GM18505 (cell line): ENCODE results near the gene TMEM144.
"Not testable (repeated sequence)": the region's sequence is repeated elsewhere in the genome, so short reads cannot be mapped to it uniquely, and the experiment has no call there.

ENCODE experiments used
- ATAC-seq: cut with Tn5 transposase; IDR thresholded peaks from one replicate; pipeline ENCODE4 v1.9.1; 2021; ENCODE audit not compliant: unreplicated experiment
- POLR2A ChIP-seq: IDR thresholded peaks from 4 replicates; pipeline ENCODE4 v1.6.1; 2011; ENCODE audit warnings: borderline replicate concordance; ENCODE audit not compliant: insufficient read depth, insufficient read length; ENCODE audit errors: extremely low read depth

Gene TMEM144

DNA sequence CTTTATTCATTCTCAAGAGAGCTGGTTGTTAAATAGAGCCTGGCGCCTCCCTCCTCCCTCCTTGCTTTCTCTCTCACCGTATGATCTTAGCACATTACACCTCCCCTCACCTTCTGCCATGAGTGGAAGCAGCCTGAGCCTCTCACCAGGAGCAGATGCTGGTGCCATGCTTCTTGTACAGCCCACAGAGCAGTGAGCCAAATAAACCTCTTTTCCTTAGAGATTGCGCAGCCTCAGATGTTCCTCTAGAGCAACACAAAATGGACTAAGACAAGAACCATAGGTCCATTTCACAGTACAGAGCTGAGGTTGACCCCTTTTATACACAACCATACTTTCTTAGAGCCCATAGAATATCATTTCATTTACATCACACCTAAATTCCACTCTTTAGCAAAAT, 10.1 kb upstream of the TMEM144 start:
- no peak for ATAC-seq
- TF ChIP-seq POLR2A: no peak

DNA sequence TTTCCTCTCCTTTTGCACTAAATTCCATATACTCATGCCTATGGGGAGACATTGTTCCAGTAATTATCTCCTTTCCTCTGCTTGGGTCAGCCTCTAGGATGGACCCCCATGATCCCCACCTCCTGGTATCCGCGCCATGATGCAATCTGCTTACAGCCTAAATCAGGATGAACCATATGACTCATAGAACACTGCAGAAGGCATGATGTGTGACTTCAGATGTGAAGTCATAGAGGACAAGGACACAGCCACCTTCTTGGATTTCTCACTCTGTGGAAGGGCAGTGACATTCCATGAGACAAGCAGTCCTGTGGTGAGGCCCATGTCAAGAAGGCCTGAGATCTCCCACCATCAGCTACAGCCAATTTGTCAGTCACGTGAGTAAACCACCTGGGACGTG, 9.0 kb upstream of the TMEM144 start:
- no peak for ATAC-seq
- TF ChIP-seq POLR2A: no peak

- no peak for ATAC-seq
- no peak for TF ChIP-seq POLR2A
Measured at GRCh38 chr4:158201876-158202275, 8.4 kb upstream of the TMEM144 start.

DNA sequence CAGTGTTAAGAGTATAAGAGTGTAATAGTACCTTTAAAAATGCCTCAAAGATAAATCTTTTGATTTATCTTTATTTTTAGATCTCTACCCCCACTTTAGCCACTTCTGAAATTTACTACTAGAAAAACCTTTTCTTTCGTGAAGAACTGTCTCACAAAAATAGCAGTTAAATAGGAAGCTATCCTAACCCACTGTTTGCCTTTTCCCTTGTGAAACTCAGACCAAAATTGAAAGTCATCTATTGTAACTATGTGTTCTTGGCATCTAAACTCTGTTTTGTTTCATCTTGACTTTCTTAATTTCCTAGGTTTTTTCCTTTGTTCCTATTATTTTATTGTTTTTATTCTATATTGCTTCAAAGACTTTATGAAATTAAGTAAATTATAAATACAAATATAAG, 7.8 kb upstream of the TMEM144 start:
- ATAC-seq: no peak
- no peak for TF ChIP-seq POLR2A

DNA sequence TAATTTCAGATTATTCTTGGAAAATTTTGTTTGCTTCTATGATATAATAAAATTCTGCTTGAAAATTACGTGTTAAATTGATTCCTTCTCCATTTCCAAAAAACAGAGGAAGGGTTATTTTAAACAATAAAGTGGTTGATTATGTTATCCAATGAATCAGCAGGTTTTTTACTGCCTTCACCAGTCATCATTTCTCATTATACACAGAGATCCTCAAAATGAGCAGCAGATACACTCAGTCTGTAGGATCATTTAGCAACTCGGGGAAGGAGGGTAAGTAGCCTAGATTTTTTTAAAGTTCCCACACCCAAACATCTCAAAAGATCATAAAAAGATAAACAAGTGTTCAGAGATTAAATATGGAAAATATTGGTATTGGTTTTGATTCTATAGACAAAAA, 6.8 kb upstream of the TMEM144 start:
- ATAC-seq: no peak
- no peak for TF ChIP-seq POLR2A

DNA sequence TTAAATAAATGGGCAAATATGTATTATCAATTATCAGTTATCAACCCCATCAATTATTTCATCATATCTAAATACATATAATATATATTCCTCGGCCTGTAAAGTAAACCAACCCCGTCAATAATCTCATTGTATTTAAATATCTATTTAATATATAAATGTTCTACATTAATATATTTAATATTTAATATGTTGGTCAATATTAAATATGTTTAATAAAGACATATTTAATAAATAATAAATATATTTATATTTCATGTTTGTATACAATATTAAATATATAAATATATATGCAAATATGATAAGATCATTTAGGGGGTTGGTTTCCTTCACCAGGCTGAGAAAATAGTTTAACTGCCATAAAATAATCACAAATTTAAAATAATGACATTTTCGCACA, 6.4 kb upstream of the TMEM144 start:
- no peak for TF ChIP-seq POLR2A
- ATAC-seq: no peak

DNA sequence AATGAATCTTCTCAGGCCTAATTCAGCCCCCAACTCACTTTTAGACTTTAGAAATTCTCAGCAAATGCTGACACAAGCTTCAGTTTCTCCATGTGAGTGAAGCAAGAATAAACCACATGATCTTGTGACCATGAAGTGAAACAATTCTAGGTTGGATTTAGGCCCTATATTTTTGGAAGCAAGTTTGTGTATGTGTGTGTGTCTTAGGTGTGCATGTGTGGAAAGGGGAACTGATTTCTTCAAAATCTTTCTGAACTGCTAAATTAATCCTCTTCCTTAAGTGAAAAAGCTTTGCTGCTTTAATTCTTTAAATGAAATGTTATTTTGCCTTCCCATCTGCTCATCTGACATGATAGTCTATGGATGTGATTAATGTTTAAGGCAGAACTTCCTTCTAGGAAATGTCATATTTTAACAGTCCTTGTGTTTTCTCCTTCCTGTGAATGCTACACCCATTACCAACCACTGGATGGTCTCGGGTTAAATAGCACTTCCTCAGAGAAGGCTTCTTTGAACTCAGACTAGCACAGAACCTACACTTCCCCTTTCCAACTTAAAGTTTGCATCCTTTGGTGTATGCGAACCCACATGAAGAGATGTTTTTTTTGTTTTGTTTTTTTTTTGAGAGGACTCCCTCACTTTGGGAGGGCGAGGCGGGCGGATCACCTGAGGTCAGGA, 1.2 kb upstream of the TMEM144 start:
- peak; percentile 59 for ATAC-seq
- no peak for TF ChIP-seq POLR2A

DNA sequence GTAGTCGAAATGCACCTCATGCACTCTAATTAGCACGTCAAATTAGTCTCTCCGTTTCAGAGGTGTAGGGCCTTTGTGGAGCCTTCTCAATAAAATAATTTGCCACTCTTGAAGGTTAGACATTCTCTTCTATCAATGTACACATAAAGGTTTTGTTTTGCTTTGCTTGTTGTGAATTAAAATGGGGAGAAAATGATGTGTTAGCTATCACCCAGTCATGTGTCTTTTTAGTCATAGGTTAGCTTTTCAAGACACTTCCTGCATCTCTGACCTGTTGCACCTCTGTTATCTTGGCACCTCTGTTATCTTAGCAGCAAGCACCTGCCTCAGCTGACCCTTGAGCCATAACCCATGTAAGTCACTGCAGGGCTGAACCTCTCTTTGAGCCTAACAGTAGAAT, 936 bp downstream of the TMEM144 start:
- TF ChIP-seq POLR2A: no peak
- no peak for ATAC-seq

GRCh38 chr4:158213466-158213865, 3.2 kb downstream of the TMEM144 start:
- TF ChIP-seq POLR2A: no peak
- ATAC-seq: no peak

DNA sequence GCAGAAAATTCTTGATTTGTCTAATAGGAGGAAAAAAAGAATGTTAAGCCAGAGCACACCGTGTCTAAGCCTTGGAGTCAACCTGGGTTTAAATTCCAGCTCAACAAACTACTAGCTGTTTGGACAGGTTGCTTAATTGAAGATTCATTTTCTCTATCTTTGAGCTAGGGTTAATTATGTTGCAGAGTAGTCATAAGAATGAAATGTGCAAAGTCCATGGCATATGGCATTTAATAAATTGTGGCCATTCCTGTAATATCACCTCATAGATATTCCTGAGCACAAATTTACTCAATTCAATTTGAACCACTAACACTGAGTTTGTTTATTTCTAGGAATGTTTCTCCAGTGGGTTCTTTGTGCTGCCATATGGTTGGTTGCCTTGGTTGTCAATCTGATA, 4.6 kb downstream of the TMEM144 start:
- no peak for ATAC-seq
- TF ChIP-seq POLR2A: no peak

- ATAC-seq: no peak
- no peak for TF ChIP-seq POLR2A
Measured at GRCh38 chr4:158217763-158218162, 7.5 kb downstream of the TMEM144 start.

GRCh38 chr4:158219623-158220022, 9.3 kb downstream of the TMEM144 start:
- peak; percentile 65 for ATAC-seq
- no peak for TF ChIP-seq POLR2A

GRCh38 chr4:158224318-158224717, 14.0 kb downstream of the TMEM144 start:
- not testable (repeated sequence) for ATAC-seq

GRCh38 chr4:158224999-158225398, 14.7 kb downstream of the TMEM144 start:
- not testable (repeated sequence) for ATAC-seq

GRCh38 chr4:158227880-158228279, 17.6 kb downstream of the TMEM144 start:
- ATAC-seq: not testable (repeated sequence)

GRCh38 chr4:158228399-158228798, 18.1 kb downstream of the TMEM144 start:
- not testable (repeated sequence) for ATAC-seq
